ENCODE measurements around the gene KCNT1.
"Not testable (repeated sequence)": the region's sequence is repeated elsewhere in the genome, so short reads cannot be mapped to it uniquely, and the experiment has no call there.

KCNT1 gene

GRCh38 chr9:135667463-135668001 is 34.5 kb upstream of the KCNT1 start:
- Mint-ChIP-seq H3K27ac (no peak overlapping the region), H3K4me3 (no peak overlapping the region), H3K9me3 (peaks cover 2% of the 10 kb centered on the region), H3K27me3 (no peaks in the 10 kb centered on the region), H3K4me1 (ENCODE audit: low read depth) (no peaks in the 10 kb centered on the region), H3K36me3 (ENCODE audit: low read depth) (no peaks in the 10 kb centered on the region)
- no peak for DNase-seq

- H3K27me3 Mint-ChIP-seq; H3K4me1 Mint-ChIP-seq (ENCODE audit: low read depth); H3K9me3 Mint-ChIP-seq; DNase-seq; H3K4me3 Mint-ChIP-seq; H3K36me3 Mint-ChIP-seq (ENCODE audit: low read depth); H3K27ac Mint-ChIP-seq: not testable (repeated sequence)
Observed at GRCh38 chr9:135669018-135669417, 33.0 kb upstream of the KCNT1 start.

GRCh38 chr9:135669616-135670285 is 32.2 kb upstream of the KCNT1 start:
- DNase-seq, result no peak
- peaks cover 2% of the 10 kb centered on the region for H3K9me3 Mint-ChIP-seq
- no peaks in the 10 kb centered on the region for H3K36me3 Mint-ChIP-seq (ENCODE audit: low read depth)
- H3K27me3 Mint-ChIP-seq, result no peaks in the 10 kb centered on the region
- H3K4me1 Mint-ChIP-seq (ENCODE audit: low read depth), result no peaks in the 10 kb centered on the region
- no peak overlapping the region for H3K27ac Mint-ChIP-seq
- H3K4me3 Mint-ChIP-seq, result no peak overlapping the region

- DNase-seq, result no peak
Observed at GRCh38 chr9:135670721-135671590, 31.0 kb upstream of the KCNT1 start.

GRCh38 chr9:135671591-135672041 is 30.4 kb upstream of the KCNT1 start:
- no peak overlapping the region for H3K27ac Mint-ChIP-seq
- H3K9me3 Mint-ChIP-seq, result peaks cover 2% of the 10 kb centered on the region
- H3K27me3 Mint-ChIP-seq, result no peaks in the 10 kb centered on the region
- no peak overlapping the region for H3K4me3 Mint-ChIP-seq
- no peak for DNase-seq
- H3K36me3 Mint-ChIP-seq (ENCODE audit: low read depth), result no peaks in the 10 kb centered on the region
- no peaks in the 10 kb centered on the region for H3K4me1 Mint-ChIP-seq (ENCODE audit: low read depth)

More at GRCh38 chr9:135670721-135671590, 31.0 kb upstream of the KCNT1 start:
- Mint-ChIP-seq H3K4me3 (no peak overlapping the region), H3K27ac (no peak overlapping the region), H3K27me3 (no peaks in the 10 kb centered on the region), H3K36me3 (ENCODE audit: low read depth) (no peaks in the 10 kb centered on the region), H3K4me1 (ENCODE audit: low read depth) (no peaks in the 10 kb centered on the region), H3K9me3 (peaks cover 2% of the 10 kb centered on the region)

GRCh38 chr9:135672786-135673185 is 29.2 kb upstream of the KCNT1 start:
- DNase-seq; H3K4me1 Mint-ChIP-seq (ENCODE audit: low read depth); H3K27ac Mint-ChIP-seq; H3K9me3 Mint-ChIP-seq; H3K36me3 Mint-ChIP-seq (ENCODE audit: low read depth); H3K4me3 Mint-ChIP-seq; H3K27me3 Mint-ChIP-seq: not testable (repeated sequence)

- no peak for DNase-seq
- Mint-ChIP-seq H3K27me3 (no peaks in the 10 kb centered on the region), H3K9me3 (no peaks in the 10 kb centered on the region), H3K27ac (no peak overlapping the region), H3K36me3 (ENCODE audit: low read depth) (no peaks in the 10 kb centered on the region), H3K4me3 (no peak overlapping the region), H3K4me1 (ENCODE audit: low read depth) (no peaks in the 10 kb centered on the region)
Observed at GRCh38 chr9:135673941-135674340, 28.0 kb upstream of the KCNT1 start.

GRCh38 chr9:135674977-135675376 is 27.0 kb upstream of the KCNT1 start:
- H3K27ac Mint-ChIP-seq, result no peak overlapping the region
- H3K9me3 Mint-ChIP-seq, result no peaks in the 10 kb centered on the region
- no peaks in the 10 kb centered on the region for H3K27me3 Mint-ChIP-seq
- H3K4me3 Mint-ChIP-seq, result no peak overlapping the region
- no peaks in the 10 kb centered on the region for H3K36me3 Mint-ChIP-seq (ENCODE audit: low read depth)
- no peak for DNase-seq
- no peaks in the 10 kb centered on the region for H3K4me1 Mint-ChIP-seq (ENCODE audit: low read depth)

GRCh38 chr9:135676891-135677290 is 25.1 kb upstream of the KCNT1 start:
- H3K36me3 Mint-ChIP-seq (ENCODE audit: low read depth), result no peaks in the 10 kb centered on the region
- no peaks in the 10 kb centered on the region for H3K4me1 Mint-ChIP-seq (ENCODE audit: low read depth)
- DNase-seq, result no peak
- no peak overlapping the region for H3K27ac Mint-ChIP-seq
- no peaks in the 10 kb centered on the region for H3K27me3 Mint-ChIP-seq
- no peaks in the 10 kb centered on the region for H3K9me3 Mint-ChIP-seq
- H3K4me3 Mint-ChIP-seq, result no peak overlapping the region

- Mint-ChIP-seq H3K36me3 (ENCODE audit: low read depth) (no peaks in the 10 kb centered on the region), H3K4me3 (no peak overlapping the region), H3K4me1 (ENCODE audit: low read depth) (no peaks in the 10 kb centered on the region), H3K9me3 (no peaks in the 10 kb centered on the region), H3K27ac (no peak overlapping the region), H3K27me3 (peaks cover under 1% of the 10 kb centered on the region)
- no peak for DNase-seq
Observed at GRCh38 chr9:135677641-135678168, 24.3 kb upstream of the KCNT1 start.

- no peak overlapping the region for H3K27ac Mint-ChIP-seq
- DNase-seq, result no peak
- no peaks in the 10 kb centered on the region for H3K9me3 Mint-ChIP-seq
- H3K27me3 Mint-ChIP-seq, result peaks cover 4% of the 10 kb centered on the region
- no peak overlapping the region for H3K4me3 Mint-ChIP-seq
- H3K4me1 Mint-ChIP-seq (ENCODE audit: low read depth), result no peaks in the 10 kb centered on the region
- no peaks in the 10 kb centered on the region for H3K36me3 Mint-ChIP-seq (ENCODE audit: low read depth)
Observed at GRCh38 chr9:135678236-135679017, 23.6 kb upstream of the KCNT1 start.

- Mint-ChIP-seq H3K27ac (no peak overlapping the region), H3K4me3 (no peak overlapping the region), H3K9me3 (no peaks in the 10 kb centered on the region), H3K27me3 (peaks cover 10% of the 10 kb centered on the region), H3K4me1 (ENCODE audit: low read depth) (no peaks in the 10 kb centered on the region), H3K36me3 (ENCODE audit: low read depth) (no peaks in the 10 kb centered on the region)
- no peak for DNase-seq
Observed at GRCh38 chr9:135680056-135680455, 21.9 kb upstream of the KCNT1 start.

- no peaks in the 10 kb centered on the region for H3K9me3 Mint-ChIP-seq
- no peak overlapping the region for H3K4me3 Mint-ChIP-seq
- H3K27ac Mint-ChIP-seq, result no peak overlapping the region
- no peak for DNase-seq
- no peaks in the 10 kb centered on the region for H3K36me3 Mint-ChIP-seq (ENCODE audit: low read depth)
- H3K27me3 Mint-ChIP-seq, result peaks cover 10% of the 10 kb centered on the region
- H3K4me1 Mint-ChIP-seq (ENCODE audit: low read depth), result no peaks in the 10 kb centered on the region
Observed at GRCh38 chr9:135681161-135681560, 20.8 kb upstream of the KCNT1 start.

- H3K27me3 Mint-ChIP-seq, result peaks cover 10% of the 10 kb centered on the region
- no peaks in the 10 kb centered on the region for H3K9me3 Mint-ChIP-seq
- H3K4me1 Mint-ChIP-seq (ENCODE audit: low read depth), result no peaks in the 10 kb centered on the region
- no peak for DNase-seq
- no peak overlapping the region for H3K4me3 Mint-ChIP-seq
- no peaks in the 10 kb centered on the region for H3K36me3 Mint-ChIP-seq (ENCODE audit: low read depth)
- no peak overlapping the region for H3K27ac Mint-ChIP-seq
Observed at GRCh38 chr9:135683401-135684034, 18.5 kb upstream of the KCNT1 start.
